ENCODE results near the gene APBA1. TPM values are rescaled to one million over a fixed set of nuclear protein-coding genes. Genes with fewer than 3 reads are reported as not detected.

The APBA1 gene
- total and polyA plus RNA-seq, 9 of the 15 experiments (the other 6 are each of a cell fraction or from before 2014, with no cell fraction given), result 0.01 to 0.02 TPM; not detected in 7

DNA sequence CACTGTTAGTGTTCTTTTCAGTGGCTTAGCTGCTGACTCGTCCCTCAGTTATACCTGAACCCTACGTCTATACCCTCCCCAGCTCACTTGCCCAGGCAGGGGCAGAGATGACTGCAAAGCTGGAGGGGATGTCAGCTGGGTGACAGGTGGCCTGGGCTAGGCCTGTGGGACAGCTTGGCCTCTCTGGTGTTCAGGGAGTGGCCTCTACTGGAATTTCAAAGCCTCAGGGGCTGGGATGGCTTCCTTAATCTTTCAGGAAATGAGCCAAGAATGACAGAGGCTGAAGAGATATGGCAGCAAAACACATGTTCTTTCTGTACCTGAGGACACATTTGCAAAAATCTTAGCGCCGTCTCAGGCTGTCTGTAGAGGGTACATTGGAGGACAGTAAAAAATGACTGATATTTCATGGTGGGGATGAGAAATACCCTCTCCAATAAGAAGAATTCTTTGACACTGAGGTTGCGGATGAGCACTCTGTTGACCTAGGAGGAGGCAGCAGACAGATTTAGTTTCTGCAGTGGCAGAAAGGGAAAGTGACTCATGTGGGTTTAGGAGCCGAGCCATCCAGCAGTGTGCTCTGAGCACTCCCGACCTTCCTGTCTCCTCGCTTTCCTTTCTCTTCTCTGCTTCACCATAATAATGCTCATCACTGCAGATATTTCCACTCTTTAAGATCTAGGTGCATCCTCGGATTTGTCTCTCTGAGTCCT lies 292.7 kb downstream of the APBA1 start:
- no peak overlapping the region for H3K9ac ChIP-seq (ENCODE audit: insufficient read depth in 1 of 2, low read depth in 2 of 2, low read length in 2 of 2)
- TF ChIP-seq PHF21A (IDR thresholded peaks at IDR 0.05; ENCODE audit: borderline replicate concordance, low read depth) (no peak), CREBBP (IDR thresholded peaks at IDR 0.05; ENCODE audit: low read depth, low read length) (no peak), POU5F1 (IDR thresholded peaks at IDR 0.05; ENCODE audit: borderline replicate concordance, low read depth, low read length, partially characterized antibody) (no peak), ZBTB33 (CRISPR knock-in tag; IDR thresholded peaks at IDR 0.05) (no peak), SAP30 (IDR thresholded peaks at IDR 0.05; ENCODE audit: borderline replicate concordance, insufficient read depth, low read depth, low read length, poor library complexity, severe bottlenecking) (no peak), CTCF (IDR thresholded peaks at IDR 0.05 in 2 of 3, conservative IDR thresholded peaks at IDR 0.05 in 1 of 3; ENCODE audit: insufficient read depth in 2 of 3, low read depth in 1 of 3, low read length in 3 of 3) (no peak), GATAD2B (IDR thresholded peaks at IDR 0.05; ENCODE audit: borderline replicate concordance) (no peak)
- TF ChIP-seq, protein P1, sequence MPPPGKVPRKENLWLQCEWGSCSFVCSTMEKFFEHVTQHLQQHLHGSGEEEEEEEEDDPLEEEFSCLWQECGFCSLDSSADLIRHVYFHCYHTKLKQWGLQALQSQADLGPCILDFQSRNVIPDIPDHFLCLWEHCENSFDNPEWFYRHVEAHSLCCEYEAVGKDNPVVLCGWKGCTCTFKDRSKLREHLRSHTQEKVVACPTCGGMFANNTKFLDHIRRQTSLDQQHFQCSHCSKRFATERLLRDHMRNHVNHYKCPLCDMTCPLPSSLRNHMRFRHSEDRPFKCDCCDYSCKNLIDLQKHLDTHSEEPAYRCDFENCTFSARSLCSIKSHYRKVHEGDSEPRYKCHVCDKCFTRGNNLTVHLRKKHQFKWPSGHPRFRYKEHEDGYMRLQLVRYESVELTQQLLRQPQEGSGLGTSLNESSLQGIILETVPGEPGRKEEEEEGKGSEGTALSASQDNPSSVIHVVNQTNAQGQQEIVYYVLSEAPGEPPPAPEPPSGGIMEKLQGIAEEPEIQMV (tag; conservative IDR thresholded peaks at IDR 0.05; ENCODE audit: low read depth), result no peak
- no peaks in the 10 kb centered on the region for H3K79me2 ChIP-seq (ENCODE audit: control insufficient read depth, insufficient read depth, low read length)
- intact Hi-C loops (cut with micrococcal nuclease), result no loop called here
- peaks cover 8 to 35% of the 10 kb centered on the region in 2 experiments for H3K27me3 ChIP-seq (ENCODE audit: control insufficient read depth in 2 of 2, insufficient read depth in 2 of 2, low read length in 2 of 2)
- ChIA-PET CTCF (ENCODE audit: low intra/inter-chr PET ratio) (no interaction called here), POLR2A (interaction anchor here (0.6 to 0.9 kb wide), 3 partner anchors 15 to 1730 kb away, joined by 3 to 4 read pairs (median 3); no protein-coding TSS in a partner anchor)
- DNase-seq (ENCODE audit: extremely low read depth in 1 of 4, low spot score in 3 of 4) (no peak), FAIRE-seq (no peak), ATAC-seq (no peak)
- no TSS peak for BruUV-seq (replicated peaks)
- no peak overlapping the region for H3K27ac ChIP-seq (ENCODE audit: extremely low read depth, low read depth, low read length)
- H2AFZ ChIP-seq (ENCODE audit: low read depth, low read length), result no peak overlapping the region
- H3K9me3 ChIP-seq (replicated peaks; ENCODE audit: control insufficient read depth, insufficient read depth, low read depth, low read length), result no peaks in the 10 kb centered on the region
- no peak overlapping the region for H3K4me3 ChIP-seq
- H3K36me3 ChIP-seq (ENCODE audit: control insufficient read depth, insufficient read depth, low read length), result no peaks in the 10 kb centered on the region
- H3K4me2 ChIP-seq (ENCODE audit: insufficient read depth, low read length), result no peak overlapping the region
- H3K9me1 ChIP-seq (ENCODE audit: control insufficient read depth, insufficient read depth, low read length), result no peaks in the 10 kb centered on the region
- WGBS (ENCODE audit: insufficient coverage, low coverage, missing lambda C conversion rate), result 2% methylated on average over 8 of the region's 9 CpGs
- in situ Hi-C loops (cut with MboI), result no loop called here
- no peaks in the 10 kb centered on the region for H4K20me1 ChIP-seq (replicated peaks; ENCODE audit: control insufficient read depth, insufficient read depth, low read length)
- H3K4me1 ChIP-seq (replicated peaks in 1 of 2; ENCODE audit: control insufficient read depth in 2 of 2, insufficient read depth in 2 of 2, low read length in 2 of 2), result no peaks in the 10 kb centered on the region
